LNCaP clone FGC (cell line): ENCODE data around the gene FMNL1.
A peak's percentile ranks its signal among the peaks of the same experiment; 100 is the strongest.

Experiments used
- DNase-seq: peaks from one replicate; pipeline ENCODE4 v3.0.0-alpha.2; 2011; ENCODE audit warnings: low read depth
- H3K4me3 ChIP-seq: 2 replicates; pipeline ENCODE4 v1.5.1; 2011; ENCODE audit warnings: mild to moderate bottlenecking, low read depth, low read length, control low read depth
- CTCF ChIP-seq: IDR thresholded peaks from 2 replicates; pipeline ENCODE4 v1.5.1; 2012; ENCODE audit warnings: mild to moderate bottlenecking; ENCODE audit not compliant: control insufficient read depth, insufficient read depth; ENCODE audit errors: extremely low read depth

Gene FMNL1

GRCh38 chr17:45186801-45187354 is 34.8 kb upstream of the FMNL1 start:
- TF ChIP-seq CTCF: no peak
- no peak for DNase-seq
- H3K4me3 ChIP-seq: no peak overlapping the region

- no peak for TF ChIP-seq CTCF
- H3K4me3 ChIP-seq: no peak overlapping the region
- no peak for DNase-seq
These were observed 32.7 kb upstream of the FMNL1 start for GRCh38 chr17:45189009-45189408.

GRCh38 chr17:45190503-45191255 is 31.0 kb upstream of the FMNL1 start:
- H3K4me3 ChIP-seq: no peak overlapping the region
- no peak for TF ChIP-seq CTCF
- DNase-seq: no peak

- TF ChIP-seq CTCF: no peak
- no peak for DNase-seq
- no peak overlapping the region for H3K4me3 ChIP-seq
These were observed 26.3 kb upstream of the FMNL1 start for GRCh38 chr17:45195424-45195823.

- no peak overlapping the region for H3K4me3 ChIP-seq
- no peak for DNase-seq
- no peak for TF ChIP-seq CTCF
These were observed 24.6 kb upstream of the FMNL1 start for GRCh38 chr17:45197108-45197507.

GRCh38 chr17:45197555-45198334 is 23.9 kb upstream of the FMNL1 start:
- peak; percentile 99 for TF ChIP-seq CTCF

More at GRCh38 chr17:45197555-45198334, 23.9 kb upstream of the FMNL1 start:
- no peak overlapping the region for H3K4me3 ChIP-seq
- peak; percentile 65 for DNase-seq
